NCI-H524 treated with DMSO at 0.1 percent for 48 hours (cell line): ENCODE results near the gene GGA2.
"Not testable (repeated sequence)": the region's sequence is repeated elsewhere in the genome, so short reads cannot be mapped to it uniquely, and the experiment has no call there.

ENCODE experiments used
- DNase-seq: peaks from one replicate; lab custom pipeline; 2025; lab: John Stamatoyannopoulos, UW

GGA2 gene

GRCh38 chr16:23476289-23476688, 34.0 kb downstream of the GGA2 start:
- no peak for DNase-seq

DNA sequence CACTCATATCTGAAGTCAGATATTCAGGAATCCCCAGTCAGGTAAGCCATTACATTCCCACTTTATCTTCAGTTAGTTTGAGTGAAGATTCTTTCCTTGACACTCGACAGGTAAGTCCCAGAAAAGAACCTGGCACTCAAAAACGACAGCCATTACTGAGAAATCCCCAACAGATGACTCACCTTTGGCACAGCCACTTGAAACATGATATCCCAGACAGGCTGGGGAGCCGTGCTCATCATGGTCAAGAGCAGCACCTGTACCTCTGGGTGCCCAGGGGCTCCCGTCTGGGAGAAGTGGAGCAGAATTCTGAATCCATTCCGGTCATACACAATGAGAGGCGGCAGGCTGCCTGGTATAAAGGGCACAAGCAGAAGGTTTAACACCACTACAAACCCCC, 40.5 kb downstream of the GGA2 start:
- DNase-seq, result no peak

DNA sequence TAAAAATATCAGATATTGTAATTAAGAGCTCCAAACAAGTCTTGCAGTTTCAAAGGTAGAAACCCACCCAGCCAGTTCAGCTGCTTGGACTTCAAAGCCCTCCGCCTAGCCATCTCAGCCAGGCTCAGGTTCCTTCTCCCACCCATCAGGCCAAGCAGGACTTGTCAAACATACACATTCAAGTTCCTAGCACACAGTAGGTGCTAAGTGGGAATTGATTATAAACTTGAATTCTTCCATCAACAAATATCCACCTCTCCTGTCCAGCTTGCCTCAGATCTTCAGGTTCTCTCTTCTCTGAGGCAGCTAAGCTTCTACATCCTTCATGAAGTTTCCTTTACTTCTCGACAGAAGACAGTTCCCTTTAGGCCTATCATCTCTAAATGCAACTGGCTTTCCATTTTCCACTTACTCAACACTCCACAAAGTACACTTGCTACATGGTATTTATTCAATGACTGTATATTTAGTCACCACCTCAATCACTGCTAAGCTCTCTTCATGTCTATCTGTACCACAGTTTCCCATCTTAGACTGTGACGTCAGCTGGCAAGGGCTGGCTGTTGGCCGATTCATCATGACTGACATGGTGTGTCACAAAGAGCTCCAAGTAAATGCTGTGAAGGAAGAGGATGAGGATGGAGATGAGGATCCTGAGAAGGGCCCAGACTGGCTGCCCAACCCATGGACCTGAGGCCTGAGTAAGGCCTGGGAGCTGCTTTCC, 44.0 kb downstream of the GGA2 start:
- DNase-seq, result no peak

DNA sequence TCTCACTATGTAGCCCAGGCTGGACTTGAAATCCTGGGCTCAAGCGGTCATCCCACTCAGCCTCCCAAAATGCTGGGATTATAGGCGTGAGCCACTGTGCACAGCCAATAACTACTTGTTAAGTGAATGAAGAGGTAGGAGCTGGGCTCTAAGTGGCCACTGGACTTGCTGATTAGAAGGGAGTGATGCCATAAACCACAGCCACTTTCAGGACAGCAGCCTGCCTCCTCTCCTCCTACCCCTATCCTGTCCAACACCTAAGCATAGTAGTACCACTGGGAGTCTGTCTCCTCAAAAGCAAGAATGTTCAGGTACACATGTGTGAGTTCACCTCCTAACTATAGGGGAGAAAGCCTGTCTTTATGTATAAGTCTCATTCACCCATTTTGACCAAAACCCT, 45.1 kb downstream of the GGA2 start:
- no peak for DNase-seq

DNA sequence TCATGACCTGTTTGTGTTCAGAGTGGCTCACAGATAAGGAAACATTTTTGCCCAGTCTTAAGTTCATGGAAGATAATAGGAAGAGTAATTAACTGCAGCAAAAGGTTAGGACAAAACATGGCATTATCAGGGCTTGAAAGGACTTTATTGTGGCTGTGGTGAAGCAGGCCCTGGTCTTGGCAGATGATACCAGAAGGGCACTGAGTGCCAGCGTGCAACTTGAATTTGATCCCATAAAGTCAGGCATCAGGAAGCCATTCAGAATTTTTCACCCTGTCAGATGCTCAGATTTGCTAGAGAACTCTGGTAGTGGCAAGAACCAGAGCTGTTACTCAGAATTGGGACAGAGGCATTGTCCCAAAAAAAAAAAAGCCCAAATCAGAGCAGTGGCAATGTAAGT, 46.1 kb downstream of the GGA2 start:
- no peak for DNase-seq

- DNase-seq, result not testable (repeated sequence)
These were observed 47.3 kb downstream of the GGA2 start for GRCh38 chr16:23462994-23463393.

- no peak for DNase-seq
These were observed 56.8 kb downstream of the GGA2 start for GRCh38 chr16:23453338-23454052.

- DNase-seq, result peak; percentile 41
These were observed 57.5 kb downstream of the GGA2 start, which contains the start of gene COG7 for GRCh38 chr16:23452572-23453337. TSS of gene COG7 (minus strand) at chr16:23453189. CDS start at chr16:23452994, 195 bp downstream.

DNA sequence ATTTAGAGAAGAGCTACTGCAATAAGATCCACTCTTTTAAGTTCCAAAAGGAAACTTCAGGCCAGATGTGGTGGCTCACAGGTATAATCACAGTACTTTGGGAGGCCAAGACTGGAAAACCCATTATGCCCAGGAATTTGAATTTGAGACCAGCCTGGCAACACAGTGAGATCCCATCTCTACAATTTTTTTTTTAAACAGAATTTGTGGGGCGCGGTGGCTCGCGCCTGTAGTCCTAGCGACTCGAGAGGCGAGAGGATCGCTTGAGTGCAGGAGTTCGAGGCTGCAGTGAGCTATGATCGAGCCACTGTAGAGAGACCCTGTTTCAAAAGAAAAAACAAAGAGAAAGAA, 58.1 kb downstream of the GGA2 start:
- DNase-seq, result no peak

DNA sequence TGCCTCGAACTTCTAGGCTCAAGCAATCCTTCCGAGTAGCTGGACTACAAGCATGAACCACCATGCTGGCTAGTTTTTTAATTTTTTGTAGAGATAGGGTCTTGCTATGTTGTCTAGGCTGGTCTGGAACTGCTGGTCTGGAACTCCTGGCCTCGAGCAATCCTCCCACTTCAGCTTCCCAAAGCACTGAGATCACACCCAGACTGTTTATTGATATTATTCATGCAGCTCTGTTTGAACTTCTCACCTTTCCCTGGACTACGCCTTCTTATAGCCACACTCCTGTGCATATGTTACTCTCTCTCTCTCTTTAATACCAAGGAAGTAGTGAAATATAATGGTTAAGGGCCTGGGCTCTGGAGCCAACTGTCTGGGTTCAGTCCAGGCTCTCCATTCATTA, 61.9 kb downstream of the GGA2 start:
- DNase-seq, result no peak

GRCh38 chr16:23437542-23437941, 72.8 kb downstream of the GGA2 start:
- not testable (repeated sequence) for DNase-seq

DNA sequence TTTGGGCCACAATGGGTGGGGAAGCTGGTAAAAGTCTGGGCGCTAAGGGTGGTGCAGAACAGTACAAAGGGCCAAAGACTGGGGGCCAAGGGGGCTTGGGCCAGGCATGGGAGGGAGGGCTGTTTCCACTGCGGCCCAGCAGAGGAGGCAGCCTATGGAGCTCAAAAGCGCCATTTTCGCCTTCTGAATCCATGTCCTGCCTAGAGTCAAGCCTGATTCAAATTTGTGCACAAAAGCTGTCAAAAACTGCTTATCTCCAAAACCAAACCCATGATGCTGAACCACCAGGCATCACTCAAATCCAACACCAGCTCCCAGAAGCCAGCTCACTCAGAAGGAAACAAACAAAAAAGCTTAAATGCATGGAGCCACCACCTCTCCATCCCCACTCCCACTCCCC, 73.3 kb downstream of the GGA2 start:
- no peak for DNase-seq

DNA sequence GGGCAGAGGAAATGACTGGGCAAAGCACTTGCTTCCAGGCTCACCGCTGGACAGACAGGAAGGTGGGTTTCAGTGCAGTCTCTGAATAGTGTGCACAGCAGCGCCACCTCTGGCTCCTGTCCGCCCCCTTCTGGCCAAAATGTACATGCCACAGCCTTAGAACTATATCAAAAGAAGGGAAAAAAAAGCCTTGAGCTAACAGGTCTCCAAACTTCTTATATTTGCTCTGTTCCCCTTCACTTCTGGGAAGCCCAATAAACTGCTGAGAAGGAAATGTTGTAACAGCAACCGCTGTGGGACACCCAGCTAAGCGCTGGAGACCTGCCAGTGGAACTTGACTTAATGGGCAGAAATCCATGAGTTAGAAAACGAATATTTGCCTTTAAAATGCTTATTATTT, 74.8 kb downstream of the GGA2 start:
- peak; percentile 14 for DNase-seq

GRCh38 chr16:23434380-23434779, 75.9 kb downstream of the GGA2 start:
- peak; percentile 11 for DNase-seq

GRCh38 chr16:23433261-23433920, 76.9 kb downstream of the GGA2 start:
- DNase-seq, result no peak

DNA sequence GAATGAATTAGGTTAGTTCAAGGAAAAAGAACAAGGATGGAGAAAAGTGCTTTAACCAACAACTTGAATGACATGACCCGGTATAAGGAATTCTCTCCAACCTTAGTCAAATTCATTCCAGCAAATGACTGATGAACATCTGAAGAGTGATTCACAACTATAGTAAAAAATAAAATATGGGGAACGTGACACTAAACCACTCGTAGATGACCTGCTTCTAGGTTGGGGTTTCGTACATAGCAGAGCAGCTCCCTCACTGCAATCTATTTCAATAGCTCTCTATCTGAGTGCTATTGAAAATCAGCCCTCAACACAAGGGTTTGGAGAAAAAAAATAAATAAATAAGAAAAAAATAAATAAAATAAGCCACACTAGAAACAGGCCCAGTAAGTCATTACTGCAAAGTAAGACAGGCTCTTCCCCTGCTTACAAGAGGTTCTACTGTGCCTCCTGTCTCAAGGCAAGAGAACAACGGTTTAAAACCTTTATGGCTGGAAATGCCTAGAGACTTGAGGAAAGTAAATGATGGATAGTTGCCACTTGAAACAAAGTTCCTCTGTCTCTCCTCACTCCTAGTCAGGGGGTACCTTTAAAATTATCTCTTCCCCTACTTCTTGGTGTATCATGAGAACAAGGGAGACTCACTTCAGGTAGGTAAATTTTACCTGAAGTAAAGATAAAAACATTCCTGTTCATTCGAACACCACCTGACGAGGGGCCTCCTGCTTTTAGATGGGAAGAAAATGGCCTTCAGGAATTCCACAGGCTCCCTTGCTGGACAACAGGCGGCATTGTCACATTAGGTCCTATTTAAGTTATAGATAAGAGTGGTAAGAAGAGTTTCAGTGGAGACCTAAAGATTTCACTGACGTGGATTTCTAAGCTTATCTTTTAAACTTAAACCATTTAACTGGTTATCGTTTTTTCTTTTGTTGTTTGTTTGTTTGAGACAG, 77.8 kb downstream of the GGA2 start:
- DNase-seq, result no peak

DNA sequence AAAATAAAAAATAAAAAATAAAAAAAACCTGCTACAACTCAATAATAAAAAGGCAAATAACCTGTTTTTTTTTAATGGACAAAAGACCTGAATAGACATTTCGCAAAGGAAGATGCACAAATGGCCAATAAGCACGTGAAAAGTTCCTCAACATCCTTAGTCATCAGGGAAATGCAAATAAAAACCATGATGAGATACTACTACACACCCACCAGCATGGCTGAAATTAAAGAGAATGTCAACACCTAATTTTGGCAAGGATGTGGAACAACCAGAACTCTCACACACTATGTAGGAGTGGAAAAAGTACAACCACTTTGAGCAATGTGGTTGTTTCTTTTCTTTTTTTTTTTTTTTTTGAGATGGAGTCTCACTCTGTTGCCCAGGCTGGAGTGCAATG, 81.9 kb downstream of the GGA2 start:
- DNase-seq, result no peak

DNA sequence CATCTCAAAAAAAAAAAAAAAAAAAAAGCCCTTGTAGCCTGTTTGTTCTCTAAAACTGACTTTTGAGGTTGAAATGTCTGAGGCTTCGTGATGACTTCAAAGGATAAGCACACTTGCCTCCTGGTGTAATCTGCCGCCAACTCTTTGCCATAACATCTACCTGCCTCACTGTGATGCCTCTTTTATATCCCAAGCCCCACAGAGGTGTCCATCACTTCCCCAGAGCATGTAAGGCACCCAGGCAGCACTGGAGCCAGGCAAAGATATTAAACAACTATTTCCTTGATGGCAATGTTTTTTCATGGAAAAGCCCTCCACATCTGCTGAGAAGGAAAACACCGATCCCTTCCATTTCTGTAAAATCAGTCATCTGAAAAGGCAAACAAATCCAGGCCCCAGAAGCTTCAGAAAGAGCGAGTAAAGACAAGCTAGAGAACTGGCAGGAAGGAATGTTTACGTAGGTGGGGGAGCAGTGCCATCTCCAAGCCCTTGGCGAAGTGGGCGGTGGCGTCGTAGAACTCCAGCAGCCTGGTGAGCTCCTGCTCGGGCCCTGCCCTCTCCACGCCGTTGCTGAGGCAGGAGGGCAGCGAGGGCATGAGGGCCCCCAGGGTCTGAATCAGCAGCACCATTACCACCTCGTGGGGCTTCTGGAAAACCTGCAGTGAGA, 85.9 kb downstream of the GGA2 start:
- no peak for DNase-seq

DNA sequence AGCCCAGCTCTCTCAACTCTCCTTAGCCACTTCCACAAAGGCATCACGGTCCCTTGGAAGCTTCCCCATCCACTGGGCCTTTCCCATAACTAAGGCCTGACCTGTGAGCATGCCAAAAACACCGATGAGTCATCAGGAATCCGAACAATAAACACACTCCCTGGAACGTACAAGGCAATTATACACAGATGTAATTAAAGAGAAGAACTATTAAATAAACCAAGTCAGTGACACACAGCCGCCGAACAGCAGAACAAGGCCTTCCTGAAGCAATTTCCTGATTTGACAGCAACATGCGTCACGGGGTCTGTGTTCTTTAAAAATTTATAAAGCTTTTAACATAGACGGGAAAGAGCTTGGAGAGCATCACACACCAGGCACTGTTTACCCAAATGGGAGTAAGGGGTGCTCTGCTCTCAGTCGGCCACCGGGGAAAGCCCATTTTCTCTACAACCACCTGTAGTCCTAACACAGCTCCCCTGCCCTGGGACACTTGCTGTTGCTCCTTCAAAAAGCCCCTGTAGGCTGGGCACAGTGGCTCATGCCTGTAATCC, 86.7 kb downstream of the GGA2 start:
- no peak for DNase-seq

GRCh38 chr16:23420011-23420410, 90.3 kb downstream of the GGA2 start:
- no peak for DNase-seq
